Prostate gland (tissue), 2 donors: ENCODE results near the gene NSD1. TPM values are rescaled to one million over a fixed set of nuclear protein-coding genes. Genes with fewer than 3 reads are reported as not detected.
A peak's percentile ranks its signal among the peaks of the same experiment; 100 is the strongest.

Source experiments
- DNase-seq: peaks from one replicate; pipeline ENCODE4 v3.0.0-alpha.2; 2019; ENCODE audit warnings: low spot score
- H3K27ac ChIP-seq, 2 donors: fragments of 200-600 bp; sonication (generic); 2 replicates each; pipeline ENCODE4 v1.5.1; 2017 to 2019
- H3K27me3 ChIP-seq: fragments of 200-600 bp; sonication (generic); replicated peaks from 2 replicates; pipeline ENCODE4 v1.5.1; 2019; ENCODE audit not compliant: insufficient read depth
- H3K36me3 ChIP-seq, 2 donors: fragments of 200-600 bp; sonication (generic); 1 replicate in 1 of 2; 2 replicates in 1 of 2; pipeline versions ENCODE4 v1.5.1 to v1.8.1; 2017 to 2019
- H3K4me1 ChIP-seq: fragments of 200-600 bp; sonication (generic); replicated peaks from 2 replicates; pipeline ENCODE4 v1.5.1; 2019
- H3K4me3 ChIP-seq, 2 donors: fragments of 200-600 bp; sonication (generic); 2 replicates each; pipeline ENCODE4 v1.5.1; 2017 to 2019
- H3K9me3 ChIP-seq: fragments of 200-600 bp; sonication (generic); 2 replicates; pipeline ENCODE4 v1.5.1; 2017
- POLR2A ChIP-seq: fragments of 450-650 bp; IDR thresholded peaks from one replicate; pipeline ENCODE4 v1.6.1; 2016; ENCODE audit warnings: antibody characterized with exemption, mild to moderate bottlenecking
- POLR2AphosphoS5 ChIP-seq: sonication (generic); formaldehyde crosslinking; IDR thresholded peaks from one replicate; pipeline ENCODE4 v1.6.1; 2017; ENCODE audit warnings: antibody characterized with exemption
- WGBS: methylation state at CpG from one replicate; pipeline ENCODE4 v1.1.5; 2018; 5-methylcytosine and 5-hydroxymethylcytosine counted together
- intact Hi-C: fragments of 100-400 bp; cut with DNase I; formaldehyde crosslinking; loops from one replicate; pipeline ENCODE4 v1.14.2; 2022
- total RNA-seq, 2 donors: library from RNA; depleted of rRNA; stranded (reverse); fragments of >200 nt; gene quantifications; one replicate each; pipeline ENCODE4 v1.1.0, GENCODE V29; 2016
- TF ChIP-seq, protein P1 (sequence below), 4 experiments: fragments of 200-600 bp in 2 of 4; fragments of 450-650 bp in 2 of 4; sonication (generic) in 2 of 4; IDR thresholded peaks; 1 replicate in 3 of 4; 2 replicates in 1 of 4; pipeline ENCODE4 v1.5.1; 2016 to 2019; ENCODE audit warnings: antibody characterized with exemption in 4 of 4, mild to moderate bottlenecking in 2 of 4, moderate library complexity in 2 of 4

NSD1 gene
- total RNA-seq, 2 donors from 2014 or later: 37.2 to 53.9 TPM

DNA sequence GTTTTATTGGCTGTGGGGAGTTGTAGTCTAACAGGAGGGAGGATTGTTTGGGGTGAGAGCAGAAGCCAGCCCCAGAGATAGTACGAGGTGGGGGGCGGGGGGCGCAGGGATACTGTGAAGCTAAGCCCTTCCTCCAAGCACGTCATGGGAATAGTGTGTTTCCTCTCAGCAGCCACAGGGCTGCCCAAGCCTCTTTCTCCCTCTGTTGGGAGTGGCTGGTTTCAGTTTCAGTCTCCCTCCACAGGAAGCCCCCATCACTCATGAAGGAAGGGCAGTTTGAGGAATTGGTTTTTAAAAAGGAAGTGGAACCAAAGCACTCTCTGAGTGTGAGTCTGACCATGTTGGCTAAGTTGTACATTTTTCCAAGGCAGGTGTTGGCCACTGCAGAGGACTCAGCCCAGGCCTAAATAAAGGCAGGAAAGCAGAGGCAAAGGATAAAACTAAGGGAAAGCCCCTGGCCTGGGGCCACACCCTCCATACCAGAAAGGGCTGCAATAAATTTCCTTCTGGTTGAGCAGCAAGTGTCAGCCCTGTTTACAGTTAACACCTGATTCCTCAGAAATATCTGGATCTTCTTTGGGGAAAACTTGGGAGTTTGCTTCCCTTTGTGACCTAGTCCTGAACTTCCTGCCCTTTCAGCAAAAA lies 166.8 kb downstream of the NSD1 start:
- 26% methylated on average over 4 of the region's 4 CpGs for WGBS
- H3K27me3 ChIP-seq: no peaks in the 10 kb centered on the region
- intact Hi-C loops: no loop called here
- H3K4me3 ChIP-seq: no peak overlapping the region
- TF ChIP-seq POLR2AphosphoS5 (peak; percentile 11), POLR2A (no peak)
- TF ChIP-seq, protein P1, sequence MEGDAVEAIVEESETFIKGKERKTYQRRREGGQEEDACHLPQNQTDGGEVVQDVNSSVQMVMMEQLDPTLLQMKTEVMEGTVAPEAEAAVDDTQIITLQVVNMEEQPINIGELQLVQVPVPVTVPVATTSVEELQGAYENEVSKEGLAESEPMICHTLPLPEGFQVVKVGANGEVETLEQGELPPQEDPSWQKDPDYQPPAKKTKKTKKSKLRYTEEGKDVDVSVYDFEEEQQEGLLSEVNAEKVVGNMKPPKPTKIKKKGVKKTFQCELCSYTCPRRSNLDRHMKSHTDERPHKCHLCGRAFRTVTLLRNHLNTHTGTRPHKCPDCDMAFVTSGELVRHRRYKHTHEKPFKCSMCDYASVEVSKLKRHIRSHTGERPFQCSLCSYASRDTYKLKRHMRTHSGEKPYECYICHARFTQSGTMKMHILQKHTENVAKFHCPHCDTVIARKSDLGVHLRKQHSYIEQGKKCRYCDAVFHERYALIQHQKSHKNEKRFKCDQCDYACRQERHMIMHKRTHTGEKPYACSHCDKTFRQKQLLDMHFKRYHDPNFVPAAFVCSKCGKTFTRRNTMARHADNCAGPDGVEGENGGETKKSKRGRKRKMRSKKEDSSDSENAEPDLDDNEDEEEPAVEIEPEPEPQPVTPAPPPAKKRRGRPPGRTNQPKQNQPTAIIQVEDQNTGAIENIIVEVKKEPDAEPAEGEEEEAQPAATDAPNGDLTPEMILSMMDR (IDR thresholded peaks at IDR 0.05): no peak
- no peaks in the 10 kb centered on the region for H3K9me3 ChIP-seq
- peaks cover 19% of the 10 kb centered on the region for H3K4me1 ChIP-seq
- no peak for DNase-seq
- peak overlapping the region; percentile 7 to 84 for H3K27ac ChIP-seq
- H3K36me3 ChIP-seq: no peaks in the 10 kb centered on the region

- H3K27me3 ChIP-seq: no peaks in the 10 kb centered on the region
- H3K4me3 ChIP-seq: no peak overlapping the region
- intact Hi-C loops: no loop called here
- TF ChIP-seq, protein P1 (IDR thresholded peaks at IDR 0.05): no peak
- TF ChIP-seq POLR2AphosphoS5: no peak
- no peak for TF ChIP-seq POLR2A
- H3K36me3 ChIP-seq: no peaks in the 10 kb centered on the region
- no peaks in the 10 kb centered on the region for H3K9me3 ChIP-seq
- no peak for DNase-seq
- peaks cover 19% of the 10 kb centered on the region for H3K4me1 ChIP-seq
- H3K27ac ChIP-seq: peak overlapping the region; percentile 83 to 84
- WGBS: 78% methylated on average over 2 of the region's 2 CpGs
These were observed 167.4 kb downstream of the NSD1 start for GRCh38 chr5:177300951-177301350.

DNA sequence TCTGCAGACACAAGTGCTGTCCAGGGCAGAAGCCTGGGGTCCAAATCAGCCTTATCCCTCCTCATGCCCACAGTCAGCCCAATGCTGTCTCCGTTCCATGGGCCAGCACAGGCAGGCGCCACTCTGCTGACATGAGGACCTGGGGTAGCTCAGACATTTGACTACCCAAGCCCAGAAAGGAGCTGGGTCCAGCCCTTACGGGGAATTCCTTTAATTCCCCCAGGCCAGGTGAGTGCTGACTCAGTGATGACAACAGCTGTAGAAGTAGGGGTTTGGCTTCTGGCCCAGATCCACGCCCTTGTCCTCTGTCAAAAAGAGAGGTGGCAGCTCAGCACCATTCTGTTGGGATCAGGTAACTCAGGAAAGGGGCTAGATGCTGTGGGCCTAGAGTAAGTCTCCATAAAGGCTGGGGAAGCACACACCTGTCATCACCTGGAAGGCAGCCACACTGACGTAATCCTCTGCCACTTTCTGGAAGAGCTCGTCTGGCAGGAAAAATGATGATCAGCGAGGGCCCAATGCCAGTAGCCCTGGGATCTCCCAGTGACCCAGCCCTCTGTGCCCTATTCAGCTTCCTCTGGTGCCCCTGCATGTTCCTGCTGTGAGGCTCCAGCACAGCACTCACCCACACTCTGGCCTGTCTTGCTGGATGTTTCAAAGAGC lies 168.1 kb downstream of the NSD1 start:
- WGBS: 31% methylated on average over 7 of the region's 7 CpGs
- TF ChIP-seq, protein P1 (IDR thresholded peaks at IDR 0.05): no peak
- TF ChIP-seq POLR2A: peak; percentile 66
- TF ChIP-seq POLR2AphosphoS5: peak; percentile 81
- DNase-seq: peak; percentile 89
- Histone ChIP-seq H3K4me3 (no peak overlapping the region), H3K36me3 (peaks cover 0 to 2% of the 10 kb centered on the region in 2 donors), H3K4me1 (peaks cover 19% of the 10 kb centered on the region), H3K27ac (peak overlapping the region; percentile 83 to 84), H3K9me3 (no peaks in the 10 kb centered on the region), H3K27me3 (no peaks in the 10 kb centered on the region)
- intact Hi-C loops: no loop called here

- Histone ChIP-seq H3K9me3 (no peaks in the 10 kb centered on the region), H3K27ac (peak overlapping the region; percentile 83 to 84), H3K27me3 (no peaks in the 10 kb centered on the region), H3K36me3 (peaks cover 0 to 3% of the 10 kb centered on the region in 2 donors), H3K4me1 (peaks cover 19% of the 10 kb centered on the region), H3K4me3 (peak overlapping the region; percentile 89 to 96)
- no peak for TF ChIP-seq POLR2A
- TF ChIP-seq, protein P1 (IDR thresholded peaks at IDR 0.05): peak in 1 of 4 experiments; percentile 5
- no peak for TF ChIP-seq POLR2AphosphoS5
- WGBS: 31% methylated on average over 24 of the region's 24 CpGs
- intact Hi-C loops: no loop called here
- DNase-seq: no peak
These were observed 169.0 kb downstream of the NSD1 start for GRCh38 chr5:177302354-177303110.
